ENCODE data around the gene GUK1. TPM values are rescaled to one million over a fixed set of nuclear protein-coding genes. Genes with fewer than 3 reads are reported as not detected.

The GUK1 gene
- total RNA-seq, 1 donor from 2014 or later = 979 TPM

- DNase-seq (ENCODE audit: low spot score in 2 of 2) = no peak
- TF ChIP-seq CTCF (IDR thresholded peaks at IDR 0.05) = no peak
- intact Hi-C loops (cut with DNase I) = loop anchor here (10.0 kb wide), 2 partner anchors 379 to 1399 kb away; partner anchors contain the start of genes NUP133 and RNF187
- no peak overlapping the region for H3K27ac ChIP-seq
- H3K4me1 ChIP-seq = peaks cover 15 to 30% of the 10 kb centered on the region in 2 donors
- H3K4me3 ChIP-seq = no peak overlapping the region
- no peaks in the 10 kb centered on the region for H3K27me3 ChIP-seq
- no peaks in the 10 kb centered on the region for H3K9me3 ChIP-seq
- peaks cover 8 to 23% of the 10 kb centered on the region in 2 donors for H3K36me3 ChIP-seq
Observed at GRCh38 chr1:228105270-228105995, 34.6 kb upstream of the GUK1 start.

DNA sequence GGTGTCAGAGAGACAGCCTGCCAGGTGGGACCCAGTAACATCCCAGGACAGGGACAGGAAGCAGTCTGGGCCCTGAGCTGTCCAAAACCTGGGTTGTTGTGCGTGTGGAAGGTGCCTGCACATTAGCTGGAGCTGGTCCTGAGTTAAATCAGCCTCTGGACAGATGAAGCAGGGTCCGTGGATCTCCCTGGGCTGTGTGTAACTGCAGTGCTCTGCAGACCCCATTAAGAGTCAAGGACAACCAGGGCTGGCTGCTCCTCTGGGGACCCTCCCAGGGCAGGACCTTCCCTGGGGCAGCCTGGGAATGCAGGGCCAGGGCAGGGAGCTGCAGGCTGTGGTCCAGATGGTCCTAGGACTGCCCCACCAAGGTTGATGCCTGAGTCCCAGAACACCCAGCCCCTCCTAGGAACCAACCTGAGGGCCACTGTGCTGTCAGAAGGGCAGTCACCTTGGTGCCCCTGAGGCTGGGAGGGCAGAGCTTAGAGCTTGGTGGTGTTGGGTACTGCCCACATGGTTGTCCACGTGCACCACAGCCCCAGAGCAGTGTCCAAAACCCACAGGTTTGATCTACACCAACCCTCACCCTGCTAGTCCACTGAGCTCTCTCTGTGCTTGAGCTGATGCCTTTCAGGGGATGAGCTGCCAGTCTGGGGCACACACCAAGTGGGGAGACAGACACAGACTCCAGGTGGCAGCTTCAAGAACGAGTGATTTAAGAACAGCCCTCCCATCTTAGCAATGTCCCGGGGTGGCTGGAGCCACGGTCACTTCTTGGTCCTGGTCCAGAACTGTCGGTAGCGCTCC, 33.9 kb upstream of the GUK1 start:
- DNase-seq (ENCODE audit: low spot score in 2 of 2) = no peak

GRCh38 chr1:228106800-228107054, 33.4 kb upstream of the GUK1 start:
- intact Hi-C loops (cut with DNase I) = loop anchor here (10.0 kb wide), 2 partner anchors 378 to 1398 kb away; partner anchors contain the start of genes NUP133 and RNF187
- Histone ChIP-seq H3K36me3 (peaks cover 8 to 16% of the 10 kb centered on the region in 2 donors), H3K4me3 (no peak overlapping the region), H3K27ac (no peak overlapping the region), H3K4me1 (peaks cover 18 to 33% of the 10 kb centered on the region in 2 donors), H3K27me3 (no peaks in the 10 kb centered on the region), H3K9me3 (no peaks in the 10 kb centered on the region)
- no peak for TF ChIP-seq CTCF (IDR thresholded peaks at IDR 0.05)
- no peak for DNase-seq (ENCODE audit: low spot score in 2 of 2)

More for the DNA sequence above, 33.9 kb upstream of the GUK1 start:
- intact Hi-C loops (cut with DNase I) = loop anchor here (10.0 kb wide), 2 partner anchors 379 to 1399 kb away; partner anchors contain the start of genes NUP133 and RNF187
- H3K4me1 ChIP-seq = peaks cover 18 to 34% of the 10 kb centered on the region in 2 donors
- H3K9me3 ChIP-seq = no peaks in the 10 kb centered on the region
- no peak overlapping the region for H3K4me3 ChIP-seq
- H3K27me3 ChIP-seq = no peaks in the 10 kb centered on the region
- H3K36me3 ChIP-seq = peaks cover 8 to 16% of the 10 kb centered on the region in 2 donors
- H3K27ac ChIP-seq = no peak overlapping the region
- no peak for TF ChIP-seq CTCF (IDR thresholded peaks at IDR 0.05)

DNA sequence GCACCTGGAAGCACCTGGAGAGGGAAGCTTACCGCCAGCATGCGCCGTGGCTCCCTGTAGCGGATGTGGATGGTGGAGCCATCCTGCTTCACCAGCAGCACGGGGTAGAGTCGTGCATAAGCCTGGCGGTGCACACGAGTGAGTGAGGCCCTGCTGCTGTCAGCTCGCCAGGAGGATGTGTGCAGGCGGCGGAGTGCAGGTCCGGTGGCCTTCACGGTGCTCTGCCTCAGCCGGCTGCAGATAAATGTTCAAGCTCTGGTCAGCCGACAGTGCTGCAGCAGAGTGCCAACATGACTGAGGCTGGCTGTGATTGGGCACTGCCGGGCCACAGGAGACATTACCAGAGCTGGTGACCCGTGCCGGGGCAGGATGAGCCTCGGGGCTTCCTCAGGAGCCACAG, 32.4 kb upstream of the GUK1 start:
- peaks cover 18 to 25% of the 10 kb centered on the region in 2 donors for H3K4me1 ChIP-seq
- H3K9me3 ChIP-seq = no peaks in the 10 kb centered on the region
- H3K27ac ChIP-seq = no peak overlapping the region
- DNase-seq (ENCODE audit: low spot score in 2 of 2) = peak in 1 of 2 donors; percentile 58
- peaks cover 8 to 16% of the 10 kb centered on the region in 2 donors for H3K36me3 ChIP-seq
- no peak for TF ChIP-seq CTCF (IDR thresholded peaks at IDR 0.05)
- no peaks in the 10 kb centered on the region for H3K27me3 ChIP-seq
- peak overlapping the region in 1 of 2 donors; percentile 97 for H3K4me3 ChIP-seq
- intact Hi-C loops (cut with DNase I) = loop anchor here (2.0 to 10.0 kb wide), 3 partner anchors 319 to 1397 kb away; partner anchors contain the start of genes NUP133 and RNF187

- H3K36me3 ChIP-seq = peaks cover 8 to 16% of the 10 kb centered on the region in 2 donors
- peaks cover 18 to 25% of the 10 kb centered on the region in 2 donors for H3K4me1 ChIP-seq
- intact Hi-C loops (cut with DNase I) = loop anchor here (2.0 to 10.0 kb wide), 3 partner anchors 319 to 1397 kb away; partner anchors contain the start of genes NUP133 and RNF187
- H3K27me3 ChIP-seq = no peaks in the 10 kb centered on the region
- peak overlapping the region; percentile 77 to 97 for H3K4me3 ChIP-seq
- peak in 1 of 2 donors; percentile 59 for DNase-seq (ENCODE audit: low spot score in 2 of 2)
- H3K9me3 ChIP-seq = no peaks in the 10 kb centered on the region
- H3K27ac ChIP-seq = peak overlapping the region; percentile 88 to 89
- no peak for TF ChIP-seq CTCF (IDR thresholded peaks at IDR 0.05)
Observed at GRCh38 chr1:228108055-228108690, 31.9 kb upstream of the GUK1 start.

All from ascending aorta (tissue), 2 donors.